GM18907 (cell line): ENCODE measurements around the gene BCAR3.

Source experiments
- ATAC-seq: cut with Tn5 transposase; IDR thresholded peaks from one replicate; pipeline ENCODE4 v1.9.1; 2021; ENCODE audit warnings: mild to moderate bottlenecking, moderate library complexity; ENCODE audit not compliant: unreplicated experiment

Gene BCAR3

GRCh38 chr1:93640656-93641440 is 40.8 kb downstream of the BCAR3 start:
- ATAC-seq, result no peak

GRCh38 chr1:93638981-93639380 is 42.7 kb downstream of the BCAR3 start:
- ATAC-seq, result no peak

GRCh38 chr1:93638307-93638847 is 43.3 kb downstream of the BCAR3 start:
- no peak for ATAC-seq

GRCh38 chr1:93636712-93637111 is 44.9 kb downstream of the BCAR3 start:
- ATAC-seq, result no peak

GRCh38 chr1:93635614-93636543 is 45.8 kb downstream of the BCAR3 start:
- no peak for ATAC-seq

DNA sequence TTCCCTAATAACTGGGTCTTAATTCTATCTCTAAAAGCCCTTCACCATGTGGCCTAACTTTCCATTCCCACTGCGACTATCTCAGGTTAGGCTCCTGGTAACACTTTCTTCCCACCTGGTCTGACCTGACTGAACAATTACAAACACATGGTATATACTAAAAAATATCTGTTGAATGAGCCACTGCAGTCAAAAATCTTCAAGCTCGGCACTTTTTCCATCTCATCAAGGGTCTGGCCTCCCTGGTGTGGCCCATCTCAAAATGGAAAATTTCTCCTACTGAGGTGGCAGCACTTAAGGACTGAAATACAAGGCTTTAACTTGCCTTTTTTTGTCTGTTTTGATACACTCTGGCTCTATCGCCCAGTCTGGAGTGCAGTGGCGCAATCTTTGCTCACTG is 48.3 kb downstream of the BCAR3 start:
- no peak for ATAC-seq

DNA sequence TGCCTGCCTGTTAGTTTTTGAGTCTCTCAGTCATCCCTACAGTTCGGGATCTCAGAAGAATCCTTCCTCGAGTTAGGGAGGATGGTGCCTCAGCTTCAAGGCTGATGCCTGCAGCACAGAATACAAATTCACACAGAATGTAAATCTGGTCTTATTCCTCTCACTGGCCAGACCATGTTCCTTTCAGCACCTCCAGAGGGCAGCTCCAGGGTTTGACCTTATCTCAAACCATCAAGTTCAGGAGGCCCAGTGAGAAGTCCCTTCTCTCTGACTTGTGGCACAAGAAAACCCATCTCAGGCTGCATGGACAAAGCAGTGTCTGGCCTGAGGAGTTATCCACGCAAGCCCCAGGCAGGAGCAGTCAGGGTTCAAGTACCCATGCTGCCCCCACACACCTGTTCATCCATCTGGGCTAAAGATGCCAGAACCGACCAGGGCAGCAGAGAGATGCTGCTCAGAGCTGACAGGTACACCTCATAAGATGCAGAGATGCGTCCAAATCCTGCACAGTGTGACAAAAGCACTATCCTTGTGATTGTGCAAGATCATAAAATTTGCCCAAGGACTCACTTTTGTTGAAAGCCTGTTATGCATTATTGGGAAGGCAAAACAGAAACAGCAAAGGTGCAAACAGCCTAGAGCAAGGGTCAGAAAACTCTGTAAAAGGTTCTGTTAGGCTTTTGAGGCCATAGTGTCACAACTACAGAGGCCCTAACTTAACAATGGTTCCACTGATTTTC is 49.8 kb downstream of the BCAR3 start:
- ATAC-seq, result no peak

GRCh38 chr1:93630168-93630567 is 51.5 kb downstream of the BCAR3 start:
- no peak for ATAC-seq

DNA sequence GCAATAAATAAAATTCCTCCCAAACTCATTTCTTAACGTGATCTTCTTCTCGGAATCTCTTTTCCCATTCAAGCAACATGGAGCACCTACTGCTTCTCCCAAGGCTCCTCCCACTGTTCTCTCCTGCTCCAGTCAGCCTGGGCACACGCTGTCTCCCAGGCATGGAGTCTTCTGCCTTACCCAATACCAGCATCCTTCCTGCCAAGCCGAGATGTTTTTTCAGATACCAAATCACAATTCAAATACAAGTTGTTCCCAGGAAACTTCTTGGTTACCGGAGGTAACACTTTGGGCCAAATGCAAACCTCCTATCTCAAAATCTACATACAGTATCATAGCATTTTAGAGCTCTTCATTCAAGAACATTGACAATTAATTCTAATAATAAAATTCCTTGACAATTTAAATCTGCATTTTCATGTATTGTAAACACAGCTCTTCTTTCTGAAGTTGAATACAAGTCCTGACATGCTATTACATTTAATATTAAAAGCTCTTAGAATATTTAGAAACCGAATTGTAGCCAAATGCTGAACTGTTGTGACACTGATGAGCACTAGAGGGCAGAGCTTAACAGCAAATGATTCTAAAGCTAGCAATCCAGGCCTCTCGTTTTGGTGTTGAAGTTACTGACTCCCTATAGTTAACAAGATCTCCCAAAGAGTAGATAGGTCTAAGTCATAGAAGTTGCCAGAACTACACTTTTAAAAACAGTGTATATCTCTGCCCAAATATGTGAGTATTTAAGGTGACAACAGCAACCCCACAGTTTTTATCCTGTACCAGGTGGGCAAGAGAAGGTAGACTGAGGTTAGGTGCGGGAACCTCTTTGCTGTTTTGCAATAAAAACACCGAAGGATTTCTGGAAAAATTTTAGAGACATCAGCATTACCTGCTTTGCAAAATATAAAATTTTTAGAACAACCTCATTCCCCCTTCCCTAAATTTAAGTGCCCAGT is 52.3 kb downstream of the BCAR3 start:
- ATAC-seq, result peak; percentile 70

GRCh38 chr1:93628681-93629080 is 53.0 kb downstream of the BCAR3 start:
- ATAC-seq, result no peak

- ATAC-seq, result no peak
These were observed 55.9 kb downstream of the BCAR3 start for GRCh38 chr1:93625582-93626327.

GRCh38 chr1:93623875-93624274 is 57.8 kb downstream of the BCAR3 start:
- ATAC-seq, result no peak

DNA sequence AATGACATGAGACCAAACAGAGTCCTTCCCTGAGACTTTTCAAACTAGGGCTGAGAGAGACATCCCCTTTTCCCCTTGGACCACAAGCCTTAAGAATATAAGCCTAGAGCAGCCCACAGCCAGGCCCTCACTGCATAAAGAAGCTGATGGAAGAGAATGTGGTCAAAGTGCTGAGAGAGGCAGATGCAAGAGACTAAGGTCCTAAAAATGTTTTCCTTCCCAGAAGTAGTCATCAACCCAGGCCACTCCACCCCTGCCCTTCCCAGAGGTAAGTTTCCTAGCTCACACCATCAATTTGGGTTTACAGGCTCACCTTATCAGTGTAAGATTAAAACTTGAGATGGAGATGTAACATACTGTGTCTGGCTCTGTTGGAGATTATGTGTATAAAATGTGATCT is 58.2 kb downstream of the BCAR3 start:
- ATAC-seq, result no peak

- no peak for ATAC-seq
These were observed 60.4 kb downstream of the BCAR3 start for GRCh38 chr1:93621246-93621645.

- ATAC-seq, result no peak
These were observed 60.8 kb downstream of the BCAR3 start for GRCh38 chr1:93620841-93621210.

DNA sequence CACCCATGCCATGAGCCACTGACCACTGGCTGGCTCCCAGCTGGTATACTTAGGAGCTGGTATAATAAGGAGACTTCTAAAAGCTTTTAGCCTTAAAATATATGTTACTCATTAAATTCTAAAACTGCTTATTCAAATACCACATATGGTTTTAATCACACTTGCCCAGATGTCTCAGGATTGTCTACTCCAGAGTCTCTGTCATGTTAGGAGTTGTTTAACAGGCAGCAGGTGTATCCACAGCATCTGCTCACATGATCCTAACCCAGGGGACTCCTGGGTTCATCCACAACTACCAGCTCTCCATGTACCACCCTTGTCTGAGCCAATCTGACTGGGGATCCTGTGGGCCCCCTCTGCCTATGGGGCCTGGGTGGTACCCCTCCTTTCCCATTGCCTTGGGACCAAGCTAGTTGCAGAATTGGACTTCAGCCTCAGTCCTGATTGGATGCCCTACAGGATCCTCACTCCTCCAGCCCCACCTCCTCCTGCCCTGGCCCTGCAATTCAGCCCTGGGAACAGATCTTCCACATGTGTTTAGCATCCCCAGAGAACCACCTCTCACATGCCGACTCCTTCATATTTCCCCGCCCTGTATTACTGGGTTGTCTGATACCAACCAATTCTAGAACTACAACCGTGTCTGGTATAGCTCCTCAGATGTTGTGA is 61.3 kb downstream of the BCAR3 start:
- ATAC-seq, result no peak

DNA sequence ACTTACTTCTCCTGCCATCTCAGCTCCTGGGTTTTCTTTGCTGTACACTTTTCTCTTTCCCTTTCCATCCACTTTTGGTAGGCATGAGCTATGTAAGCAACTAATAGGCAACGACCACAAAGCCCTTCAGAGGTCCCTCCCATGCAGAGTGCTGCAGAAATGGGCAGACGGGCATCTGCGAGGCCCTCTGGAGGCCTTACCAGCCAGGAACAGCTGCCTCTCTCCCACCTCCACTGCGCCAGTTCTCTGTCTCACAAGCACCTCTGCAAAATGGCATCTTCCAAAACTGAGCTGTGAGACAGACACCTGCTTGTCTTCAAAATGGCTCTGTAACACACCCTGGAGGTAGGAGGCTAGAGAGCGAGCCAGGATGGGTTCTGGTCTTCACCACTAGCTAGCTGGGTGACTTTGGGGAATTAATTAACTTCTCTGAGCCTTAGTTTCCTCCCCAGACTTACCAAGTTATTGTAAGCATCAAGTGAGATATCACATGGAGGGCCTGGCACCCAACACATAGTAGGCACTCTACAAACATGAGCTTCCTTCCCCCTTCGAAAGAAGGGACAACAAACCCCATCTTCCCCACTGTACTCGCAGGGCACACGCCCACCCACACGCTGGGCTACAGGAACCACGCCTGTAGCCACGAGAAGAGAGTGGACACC is 62.0 kb downstream of the BCAR3 start:
- no peak for ATAC-seq
